ENCODE data around the gene CSNK1G1.
"Not testable (repeated sequence)": the region's sequence is repeated elsewhere in the genome, so short reads cannot be mapped to it uniquely, and the experiment has no call there.

Gene CSNK1G1

DNA sequence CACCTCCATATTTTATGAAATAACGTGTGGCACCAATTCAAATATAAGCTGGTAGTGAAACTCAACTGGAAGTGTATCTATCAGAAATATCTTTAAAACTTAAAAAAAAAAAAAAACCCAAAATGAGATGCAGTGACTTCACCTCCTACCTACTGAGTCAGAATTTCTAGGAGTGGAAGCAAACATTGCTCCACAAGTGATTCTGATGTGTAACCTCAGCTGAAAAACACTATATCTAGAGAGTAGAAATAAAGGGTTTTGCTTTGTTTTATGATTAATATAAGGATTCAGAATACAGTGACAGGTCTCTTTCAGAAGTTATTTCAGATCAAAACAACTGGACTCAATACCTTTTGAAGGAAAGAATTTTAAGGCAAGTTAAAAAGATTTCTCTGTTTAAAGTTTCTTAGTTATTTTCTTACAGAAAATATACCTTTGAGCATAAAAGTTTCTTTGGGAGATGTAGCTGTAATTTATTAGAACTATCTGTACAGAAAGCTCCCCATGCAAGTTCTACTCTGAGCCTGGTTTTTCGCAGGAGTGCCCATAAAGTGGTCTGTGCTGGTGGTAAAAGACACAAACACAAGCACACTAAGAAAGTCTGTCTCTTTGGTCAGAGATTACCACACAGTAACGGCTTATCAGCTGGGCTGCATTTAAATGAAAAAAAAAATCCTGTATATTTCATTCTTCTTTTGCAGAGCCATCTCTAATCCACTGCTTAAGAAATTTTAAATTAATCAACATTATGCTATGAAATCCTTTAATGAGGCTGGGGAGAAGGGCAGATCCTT, 133.2 kb downstream of the CSNK1G1 start:
- Histone ChIP-seq H3K9me3 (no peaks in the 10 kb centered on the region), H3K27me3 (no peaks in the 10 kb centered on the region), H3K4me3 (ENCODE audit: low read depth, low read length) (no peak overlapping the region), H3K36me3 (no peaks in the 10 kb centered on the region), H3K4me1 (peaks cover 10% of the 10 kb centered on the region)
- no peak for TF ChIP-seq CTCF (IDR thresholded peaks at IDR 0.05; ENCODE audit: low read depth, low read length)
- no peak for DNase-seq

DNA sequence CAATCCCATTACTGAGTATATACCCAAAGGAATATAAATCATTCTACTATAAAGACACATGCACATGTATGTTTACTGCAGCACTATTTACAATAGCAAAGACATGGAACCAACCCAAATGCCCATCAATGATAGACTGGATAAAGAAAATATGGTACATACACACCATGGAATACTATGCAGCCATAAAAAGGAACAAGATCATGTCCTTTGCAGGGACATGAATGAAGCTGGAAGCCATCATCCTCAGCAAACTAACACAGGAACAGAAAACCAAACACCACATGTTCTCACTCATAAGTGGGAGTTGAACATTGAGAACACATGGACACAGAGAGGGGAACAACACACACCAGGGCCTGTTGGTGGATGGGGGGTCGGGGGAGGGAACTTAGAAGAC, 134.1 kb downstream of the CSNK1G1 start:
- H3K4me3 ChIP-seq (ENCODE audit: low read depth, low read length); DNase-seq: not testable (repeated sequence)

GRCh38 chr15:64217429-64217750, 138.6 kb downstream of the CSNK1G1 start:
- H3K9me3 ChIP-seq; H3K27me3 ChIP-seq; H3K4me3 ChIP-seq (ENCODE audit: low read depth, low read length); DNase-seq; H3K36me3 ChIP-seq: not testable (repeated sequence)
- peaks cover 11% of the 10 kb centered on the region; the same call in 1 of the 2 replicates for H3K4me1 ChIP-seq

More for the DNA sequence above, 134.1 kb downstream of the CSNK1G1 start:
- not testable (repeated sequence) for H3K36me3 ChIP-seq, H3K9me3 ChIP-seq, H3K27me3 ChIP-seq
- H3K4me1 ChIP-seq = peaks cover 13% of the 10 kb centered on the region

DNA sequence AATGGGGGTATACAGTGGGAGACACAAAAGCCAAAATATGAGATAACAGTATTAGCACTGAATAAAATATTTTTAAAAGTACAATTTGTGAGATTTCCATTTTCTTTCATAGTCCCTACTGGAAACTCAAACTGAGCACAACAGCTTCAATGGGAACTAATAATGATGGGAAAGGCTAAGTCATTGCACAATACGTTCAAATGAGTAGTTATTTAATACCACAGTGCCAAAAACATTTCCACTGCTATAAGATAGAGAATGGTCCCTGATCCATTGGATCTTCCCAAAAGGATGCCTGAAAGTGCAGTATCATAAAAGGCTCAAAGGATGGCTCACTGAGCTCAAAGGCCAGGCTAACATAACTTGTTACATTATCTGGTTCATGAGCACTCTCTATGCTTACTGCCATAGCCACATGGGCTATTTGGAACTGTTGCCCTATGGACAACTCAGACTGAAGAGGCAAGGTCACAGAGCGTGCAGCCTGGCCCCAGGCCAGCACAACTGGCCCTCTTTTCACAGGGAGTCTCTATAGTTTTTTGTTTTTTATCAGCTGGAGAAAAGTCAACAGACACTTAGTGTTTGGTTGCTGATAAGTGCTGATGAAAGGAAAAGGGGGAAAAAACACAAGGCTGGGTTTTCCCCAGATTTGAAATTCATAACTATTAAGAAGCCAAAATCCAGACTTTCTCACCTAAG, 139.1 kb downstream of the CSNK1G1 start:
- Histone ChIP-seq H3K27me3 (no peaks in the 10 kb centered on the region), H3K4me3 (ENCODE audit: low read depth, low read length) (no peak overlapping the region), H3K36me3 (peaks cover 5% of the 10 kb centered on the region; the same call in 1 of the 2 replicates), H3K9me3 (no peaks in the 10 kb centered on the region), H3K4me1 (peaks cover 11% of the 10 kb centered on the region; the same call in 1 of the 2 replicates)
- TF ChIP-seq CTCF (IDR thresholded peaks at IDR 0.05; ENCODE audit: low read depth, low read length) = peak; percentile 24; the same call in 1 of the 2 replicates
- DNase-seq = peak; percentile 64

DNA sequence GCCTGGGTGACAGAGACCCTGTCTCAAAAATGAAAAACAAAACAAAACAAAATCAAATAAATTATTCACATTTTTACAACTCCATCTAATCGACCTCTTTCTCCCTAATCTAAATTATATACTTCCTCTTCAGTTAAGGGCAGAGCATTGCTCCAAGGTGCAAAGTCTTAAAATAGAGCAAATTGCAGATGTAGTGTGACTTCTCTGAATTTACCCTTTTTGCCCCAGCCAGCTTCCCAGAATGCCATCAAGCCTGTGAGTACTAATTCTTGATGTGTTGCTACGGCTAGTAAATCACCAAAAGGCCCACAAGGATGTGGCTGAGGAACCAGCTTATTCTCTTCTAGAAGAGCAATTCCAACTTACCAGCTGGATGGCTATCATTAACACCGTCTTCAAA, 139.8 kb downstream of the CSNK1G1 start:
- no peak for DNase-seq
- H3K4me1 ChIP-seq = peaks cover 11% of the 10 kb centered on the region; the same call in 1 of the 2 replicates
- H3K4me3 ChIP-seq (ENCODE audit: low read depth, low read length) = no peak overlapping the region
- no peaks in the 10 kb centered on the region for H3K27me3 ChIP-seq
- H3K9me3 ChIP-seq = no peaks in the 10 kb centered on the region
- peaks cover 5% of the 10 kb centered on the region; the same call in 1 of the 2 replicates for H3K36me3 ChIP-seq
- no peak for TF ChIP-seq CTCF (IDR thresholded peaks at IDR 0.05; ENCODE audit: low read depth, low read length)

GRCh38 chr15:64213646-64214045, 142.3 kb downstream of the CSNK1G1 start:
- no peak overlapping the region for H3K4me3 ChIP-seq (ENCODE audit: low read depth, low read length)
- DNase-seq = no peak
- peaks cover 5% of the 10 kb centered on the region; the same call in 1 of the 2 replicates for H3K36me3 ChIP-seq
- no peak for TF ChIP-seq CTCF (IDR thresholded peaks at IDR 0.05; ENCODE audit: low read depth, low read length)
- no peaks in the 10 kb centered on the region for H3K9me3 ChIP-seq
- H3K27me3 ChIP-seq = no peaks in the 10 kb centered on the region
- H3K4me1 ChIP-seq = peaks cover 11% of the 10 kb centered on the region; the same call in 1 of the 2 replicates

- no peak for TF ChIP-seq CTCF (IDR thresholded peaks at IDR 0.05; ENCODE audit: low read depth, low read length)
- Histone ChIP-seq H3K27me3 (no peaks in the 10 kb centered on the region), H3K4me1 (peaks cover 10% of the 10 kb centered on the region), H3K4me3 (ENCODE audit: low read depth, low read length) (no peak overlapping the region), H3K9me3 (no peaks in the 10 kb centered on the region), H3K36me3 (peaks cover 5% of the 10 kb centered on the region; the same call in 1 of the 2 replicates)
- DNase-seq = no peak
Observed at GRCh38 chr15:64211696-64212095, 144.3 kb downstream of the CSNK1G1 start.

All from BE2C (cell line).